ENCODE results near the gene SLC23A2. TPM values are rescaled to one million over a fixed set of nuclear protein-coding genes. Genes with fewer than 3 reads are reported as not detected.
"Not testable (repeated sequence)": the region's sequence is repeated elsewhere in the genome, so short reads cannot be mapped to it uniquely, and the experiment has no call there.

The SLC23A2 gene
- total RNA-seq, 4 donors from 2014 or later, result 10.5 to 29.0 (median 20.4) TPM

- Histone ChIP-seq H3K27ac (no peak overlapping the region), H3K4me3 (no peak overlapping the region), H3K9me3 (no peaks in the 10 kb centered on the region), H3K4me1 (no peaks in the 10 kb centered on the region), H3K36me3 (peaks cover 24% of the 10 kb centered on the region), H3K27me3 (no peaks in the 10 kb centered on the region)
- peak in 1 of 2 donors; percentile 24 for DNase-seq (ENCODE audit: low spot score in 2 of 2)
- TF ChIP-seq POLR2A (IDR thresholded peaks at IDR 0.05), result no peak
- no peak for TF ChIP-seq CTCF (IDR thresholded peaks at IDR 0.05)
- TF ChIP-seq POLR2AphosphoS5 (IDR thresholded peaks at IDR 0.05), result no peak
- TF ChIP-seq EP300 (IDR thresholded peaks at IDR 0.05), result no peak
- 89% methylated on average over 5 of the region's 5 CpGs for whole genome bisulfite sequencing
These were observed 150.3 kb downstream of the SLC23A2 start for GRCh38 chr20:4850960-4851359.

GRCh38 chr20:4848829-4849228 lies 152.5 kb downstream of the SLC23A2 start:
- H3K27ac ChIP-seq; H3K9me3 ChIP-seq; H3K36me3 ChIP-seq; DNase-seq (ENCODE audit: low spot score in 2 of 2); H3K4me1 ChIP-seq; H3K4me3 ChIP-seq; H3K27me3 ChIP-seq: not testable (repeated sequence)
- WGBS, result 95% methylated on average over 3 of the region's 3 CpGs

GRCh38 chr20:4848041-4848440 lies 153.3 kb downstream of the SLC23A2 start:
- no peaks in the 10 kb centered on the region for H3K9me3 ChIP-seq
- no peak overlapping the region for H3K4me3 ChIP-seq
- no peaks in the 10 kb centered on the region for H3K4me1 ChIP-seq
- H3K27ac ChIP-seq, result no peak overlapping the region
- TF ChIP-seq POLR2A (IDR thresholded peaks at IDR 0.05), result no peak
- no peak for TF ChIP-seq EP300 (IDR thresholded peaks at IDR 0.05)
- TF ChIP-seq POLR2AphosphoS5 (IDR thresholded peaks at IDR 0.05), result no peak
- TF ChIP-seq CTCF (IDR thresholded peaks at IDR 0.05), result no peak
- no peak for DNase-seq (ENCODE audit: low spot score in 2 of 2)
- WGBS, result 93% methylated on average over 7 of the region's 7 CpGs
- H3K27me3 ChIP-seq, result no peaks in the 10 kb centered on the region
- H3K36me3 ChIP-seq, result peaks cover 5% of the 10 kb centered on the region

- no peak for TF ChIP-seq POLR2AphosphoS5 (IDR thresholded peaks at IDR 0.05)
- TF ChIP-seq EP300 (IDR thresholded peaks at IDR 0.05), result no peak
- TF ChIP-seq CTCF (IDR thresholded peaks at IDR 0.05), result no peak
- no peak for TF ChIP-seq POLR2A (IDR thresholded peaks at IDR 0.05)
- H3K4me1 ChIP-seq, result no peaks in the 10 kb centered on the region
- DNase-seq (ENCODE audit: low spot score in 2 of 2), result no peak
- no peaks in the 10 kb centered on the region for H3K27me3 ChIP-seq
- no peaks in the 10 kb centered on the region for H3K36me3 ChIP-seq
- H3K4me3 ChIP-seq, result no peak overlapping the region
- WGBS, result 85% methylated on average over 2 of the region's 2 CpGs
- no peak overlapping the region for H3K27ac ChIP-seq
- no peaks in the 10 kb centered on the region for H3K9me3 ChIP-seq
These were observed 154.5 kb downstream of the SLC23A2 start for GRCh38 chr20:4846821-4847220.

GRCh38 chr20:4844751-4845465 lies 156.4 kb downstream of the SLC23A2 start:
- Histone ChIP-seq H3K27me3 (no peaks in the 10 kb centered on the region), H3K4me1 (no peaks in the 10 kb centered on the region), H3K4me3 (no peak overlapping the region), H3K9me3 (no peaks in the 10 kb centered on the region), H3K36me3 (no peaks in the 10 kb centered on the region), H3K27ac (no peak overlapping the region)
- TF ChIP-seq CTCF (IDR thresholded peaks at IDR 0.05) (no peak), POLR2A (IDR thresholded peaks at IDR 0.05) (no peak), EP300 (IDR thresholded peaks at IDR 0.05) (no peak), POLR2AphosphoS5 (IDR thresholded peaks at IDR 0.05) (no peak)
- WGBS, result 88% methylated on average over 8 of the region's 9 CpGs
- DNase-seq (ENCODE audit: low spot score in 2 of 2), result peak in 1 of 2 donors; percentile 35

GRCh38 chr20:4844325-4844724 lies 157.0 kb downstream of the SLC23A2 start:
- H3K9me3 ChIP-seq, result no peaks in the 10 kb centered on the region
- no peaks in the 10 kb centered on the region for H3K4me1 ChIP-seq
- no peaks in the 10 kb centered on the region for H3K36me3 ChIP-seq
- no peaks in the 10 kb centered on the region for H3K27me3 ChIP-seq
- 71% methylated on average over 4 of the region's 4 CpGs for WGBS
- no peak overlapping the region for H3K4me3 ChIP-seq
- H3K27ac ChIP-seq, result no peak overlapping the region
- TF ChIP-seq CTCF (IDR thresholded peaks at IDR 0.05), result no peak
- TF ChIP-seq POLR2AphosphoS5 (IDR thresholded peaks at IDR 0.05), result no peak
- no peak for TF ChIP-seq POLR2A (IDR thresholded peaks at IDR 0.05)
- TF ChIP-seq EP300 (IDR thresholded peaks at IDR 0.05), result no peak
- no peak for DNase-seq (ENCODE audit: low spot score in 2 of 2)

All from suprapubic skin (tissue), 4 donors.